Epithelial cell of esophagus (primary cell): ENCODE results near the gene GJD2.
A peak's percentile ranks its signal among the peaks of the same experiment; 100 is the strongest.

Experiments used
- DNase-seq: peaks from one replicate; pipeline ENCODE4 v3.0.0; 2010; ENCODE audit warnings: low read depth
- H3K4me3 ChIP-seq: 2 replicates; pipeline ENCODE4 v1.5.1; 2011; ENCODE audit warnings: mild to moderate bottlenecking, low read length, control low read depth
- TF ChIP-seq, protein P1 (sequence below): IDR thresholded peaks from 2 replicates; pipeline ENCODE4 v1.5.1; 2011; ENCODE audit warnings: low read depth, mild to moderate bottlenecking, low read length, control low read depth, inconsistent platforms; ENCODE audit not compliant: insufficient read depth; ENCODE audit errors: missing control alignments

The GJD2 gene

DNA sequence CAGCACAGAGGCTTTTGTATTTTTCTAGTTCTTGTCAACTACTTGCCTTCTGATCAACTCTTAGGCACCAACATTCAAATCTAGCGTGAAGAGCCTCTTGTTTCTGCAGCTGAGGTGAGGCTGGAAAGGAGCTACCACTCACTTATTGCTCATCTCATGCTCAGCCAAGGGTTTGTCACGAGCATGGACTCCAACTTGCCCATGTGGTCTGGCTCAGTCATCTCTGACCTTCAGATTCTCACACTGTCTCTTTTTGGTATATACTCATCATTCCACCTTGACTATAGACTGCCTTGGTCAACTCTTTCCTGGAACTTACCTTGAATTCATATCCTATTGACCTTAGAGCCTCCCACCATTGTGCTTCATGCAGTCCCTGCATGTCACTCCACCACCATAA lies 5.2 kb upstream of the GJD2 start:
- H3K4me3 ChIP-seq, result no peak overlapping the region
- TF ChIP-seq, protein P1, sequence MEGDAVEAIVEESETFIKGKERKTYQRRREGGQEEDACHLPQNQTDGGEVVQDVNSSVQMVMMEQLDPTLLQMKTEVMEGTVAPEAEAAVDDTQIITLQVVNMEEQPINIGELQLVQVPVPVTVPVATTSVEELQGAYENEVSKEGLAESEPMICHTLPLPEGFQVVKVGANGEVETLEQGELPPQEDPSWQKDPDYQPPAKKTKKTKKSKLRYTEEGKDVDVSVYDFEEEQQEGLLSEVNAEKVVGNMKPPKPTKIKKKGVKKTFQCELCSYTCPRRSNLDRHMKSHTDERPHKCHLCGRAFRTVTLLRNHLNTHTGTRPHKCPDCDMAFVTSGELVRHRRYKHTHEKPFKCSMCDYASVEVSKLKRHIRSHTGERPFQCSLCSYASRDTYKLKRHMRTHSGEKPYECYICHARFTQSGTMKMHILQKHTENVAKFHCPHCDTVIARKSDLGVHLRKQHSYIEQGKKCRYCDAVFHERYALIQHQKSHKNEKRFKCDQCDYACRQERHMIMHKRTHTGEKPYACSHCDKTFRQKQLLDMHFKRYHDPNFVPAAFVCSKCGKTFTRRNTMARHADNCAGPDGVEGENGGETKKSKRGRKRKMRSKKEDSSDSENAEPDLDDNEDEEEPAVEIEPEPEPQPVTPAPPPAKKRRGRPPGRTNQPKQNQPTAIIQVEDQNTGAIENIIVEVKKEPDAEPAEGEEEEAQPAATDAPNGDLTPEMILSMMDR, result no peak
- no peak for DNase-seq

DNA sequence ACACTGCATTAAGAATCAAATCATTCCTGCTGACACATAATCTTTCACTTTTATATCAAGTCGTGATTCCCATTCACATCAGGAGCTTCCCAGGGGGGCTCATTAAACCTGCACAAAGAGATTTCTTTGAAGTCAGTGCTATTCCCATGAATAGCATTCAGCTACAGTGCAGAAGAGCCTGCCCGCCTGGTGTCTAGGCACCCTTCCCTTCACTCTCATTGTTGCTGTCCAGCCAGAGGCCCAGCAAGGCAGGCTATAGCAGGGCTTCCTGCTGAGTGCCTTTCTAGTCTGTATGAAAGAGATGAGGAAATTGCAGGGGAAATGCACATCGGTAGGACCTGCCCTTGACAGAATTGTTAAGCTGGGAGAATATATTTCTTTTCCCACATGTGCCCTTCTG lies 4.5 kb upstream of the GJD2 start:
- TF ChIP-seq, protein P1, result no peak
- H3K4me3 ChIP-seq, result no peak overlapping the region
- no peak for DNase-seq

DNA sequence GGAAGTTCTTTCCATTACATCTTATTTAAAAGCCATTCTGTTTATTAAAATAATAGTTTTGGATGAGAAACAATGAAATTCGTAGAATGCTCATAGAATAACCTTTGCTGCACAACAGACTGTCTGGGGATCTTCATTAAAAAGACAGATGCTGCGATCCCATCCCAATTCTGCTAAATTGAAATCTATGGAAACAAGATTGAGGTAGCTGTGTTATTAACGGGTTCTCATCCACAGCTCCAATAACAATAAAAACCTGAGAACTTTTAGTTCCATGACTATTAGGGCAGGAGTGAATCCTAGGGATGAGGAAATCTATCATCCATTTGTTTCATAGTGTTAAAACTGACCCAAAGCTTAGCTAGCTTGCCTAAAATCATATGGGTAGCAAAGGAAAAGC lies 2.5 kb upstream of the GJD2 start:
- H3K4me3 ChIP-seq, result no peak overlapping the region
- DNase-seq, result no peak
- TF ChIP-seq, protein P1, result no peak

DNA sequence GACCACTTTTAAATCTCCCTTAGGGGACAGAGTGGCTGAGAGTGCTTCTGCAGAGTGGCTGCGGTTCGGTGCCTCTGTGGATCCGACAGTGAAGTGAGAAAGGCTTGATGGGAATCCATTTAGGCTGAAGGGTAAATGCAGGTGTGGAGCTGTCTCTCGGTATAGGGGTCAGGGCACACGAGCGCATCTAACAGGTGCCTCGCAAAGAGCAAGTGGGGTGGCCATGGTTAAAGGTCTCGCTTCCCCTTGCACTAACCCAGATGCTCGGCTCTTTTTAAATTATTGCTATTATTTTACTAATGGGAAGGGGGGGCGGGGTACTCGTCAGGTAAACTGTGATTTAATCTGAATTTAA lies 598 bp upstream of the GJD2 start:
- no peak overlapping the region for H3K4me3 ChIP-seq
- TF ChIP-seq, protein P1, result no peak
- no peak for DNase-seq

DNA sequence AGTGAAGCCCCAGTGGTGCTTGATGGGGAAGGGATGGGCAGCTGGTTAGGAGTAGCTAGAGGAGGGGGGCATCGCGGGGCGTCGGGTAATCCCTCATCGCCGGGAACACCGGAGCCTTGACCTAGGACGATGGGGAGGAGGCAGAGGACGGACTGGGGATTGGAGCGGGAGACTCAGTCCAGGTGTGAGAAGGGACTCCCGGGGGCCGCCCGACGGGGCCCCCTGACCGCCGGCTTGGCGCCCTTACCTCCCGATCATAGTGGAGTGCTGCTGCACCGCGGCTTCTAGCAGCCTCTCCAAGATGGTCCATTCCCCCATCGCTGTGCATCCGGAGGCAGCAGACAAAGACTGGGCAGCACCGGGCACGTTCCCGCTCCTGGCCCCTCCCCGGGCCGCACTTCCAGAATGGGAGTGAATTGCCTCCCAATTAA lies 612 bp downstream of the GJD2 start:
- H3K4me3 ChIP-seq, result no peak overlapping the region
- TF ChIP-seq, protein P1, result no peak
- DNase-seq, result no peak

DNA sequence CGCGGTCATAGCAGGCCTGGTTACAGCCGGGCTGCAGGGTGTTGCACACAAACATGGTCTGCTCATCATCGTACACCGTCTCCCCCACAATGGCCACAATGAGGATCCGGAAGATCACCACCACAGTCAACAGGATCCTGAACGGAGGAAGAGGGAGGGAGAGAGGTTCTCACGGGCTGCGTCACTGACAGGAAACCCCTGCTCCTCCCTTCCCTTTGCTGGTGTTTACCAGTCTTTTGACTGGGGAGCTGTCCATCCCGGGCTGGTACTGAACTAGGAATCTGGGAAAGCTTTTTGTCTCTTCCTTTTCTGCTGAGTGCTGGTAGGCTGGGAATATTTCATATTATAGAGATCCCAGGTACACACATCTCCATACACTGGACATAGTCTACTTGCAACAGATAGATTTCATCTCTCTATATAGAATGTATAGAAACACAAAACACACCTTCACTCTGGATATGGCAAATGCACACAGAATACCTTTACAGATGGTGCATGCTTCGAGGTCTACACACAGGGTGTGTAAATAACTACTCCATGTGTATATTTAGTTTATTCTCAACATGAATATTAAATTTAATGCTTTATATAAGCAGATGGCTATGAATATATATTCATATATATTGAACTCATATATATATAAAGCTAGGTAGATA lies 1.4 kb downstream of the GJD2 start:
- DNase-seq, result peak; percentile 69
- TF ChIP-seq, protein P1, result no peak
- H3K4me3 ChIP-seq, result no peak overlapping the region

DNA sequence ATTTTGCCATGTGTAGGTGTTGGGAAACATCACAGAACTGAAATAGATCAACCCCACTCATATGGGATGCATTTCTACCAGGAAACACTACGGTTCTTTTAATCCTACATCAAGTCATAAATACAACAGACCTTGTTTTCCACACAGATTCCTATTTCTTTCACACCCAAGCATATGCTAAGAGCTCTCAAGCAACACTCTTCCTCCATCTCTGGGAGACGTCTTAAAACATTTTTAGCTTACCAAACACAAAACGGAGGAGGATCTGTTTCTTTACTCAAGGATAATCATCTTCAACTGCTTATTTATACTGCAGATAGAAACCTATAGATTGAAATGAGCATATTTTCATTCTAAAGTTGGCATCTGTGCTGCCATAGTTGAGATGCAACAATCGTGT lies 5.1 kb downstream of the GJD2 start:
- no peak for DNase-seq
- TF ChIP-seq, protein P1, result no peak
- no peak overlapping the region for H3K4me3 ChIP-seq
